T47D (cell line): Measurements from ENCODE around the gene MARK3.

Experiments used
- DNase-seq, 2 experiments: peaks; one replicate each; pipeline versions ENCODE4 v3.0.0 to v3.0.0-alpha.2; 2011 to 2012; ENCODE audit warnings: low read depth in 1 of 2, low spot score in 1 of 2
- JUND ChIP-seq: IDR thresholded peaks from 2 replicates; pipeline ENCODE4 v1.6.1; 2012; ENCODE audit warnings: low read depth
- in situ Hi-C: cut with HindIII; loops from 2 replicates; pipeline ENCODE4 v1.10.0; 2016; ENCODE audit warnings: low sequenced_read_pairs, low pct_unique_long_range_greater_than_20kb

MARK3 gene

GRCh38 chr14:103385152-103385928, at the start of gene MARK3:
MARK3 (plus strand) TSS chr14:103385415; CDS start chr14:103386030, 615 bp downstream.
- in situ Hi-C loops, result no loop called here
- TF ChIP-seq JUND, result no peak
- DNase-seq, result peak; percentile 97 to 98

- no peak for DNase-seq
- no peak for TF ChIP-seq JUND
- in situ Hi-C loops, result no loop called here
Measured at GRCh38 chr14:103336191-103336590, 49.0 kb upstream of the MARK3 start.

GRCh38 chr14:103337794-103338193, 47.4 kb upstream of the MARK3 start:
- in situ Hi-C loops, result no loop called here
- DNase-seq, result no peak
- TF ChIP-seq JUND, result no peak

DNA sequence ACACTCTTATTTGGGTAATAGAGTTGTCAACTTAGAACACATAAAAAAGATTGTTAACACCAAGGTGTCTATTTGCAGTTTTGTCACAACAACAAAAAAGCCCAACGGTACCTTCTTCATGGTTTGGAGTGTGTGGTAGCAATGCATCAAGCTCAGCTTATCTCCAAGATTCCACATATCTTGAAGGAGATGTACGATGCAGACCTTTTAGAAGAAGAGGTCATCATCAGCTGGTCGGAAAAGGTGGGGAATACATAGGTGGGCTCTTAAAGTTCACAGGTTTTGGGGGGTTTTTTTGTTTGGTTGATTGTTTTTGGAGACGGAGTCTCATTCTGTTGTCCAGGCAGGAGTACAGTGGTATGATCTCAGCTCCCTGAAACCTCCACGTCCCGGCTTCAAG, 45.7 kb upstream of the MARK3 start:
- no peak for TF ChIP-seq JUND
- in situ Hi-C loops, result no loop called here
- no peak for DNase-seq

DNA sequence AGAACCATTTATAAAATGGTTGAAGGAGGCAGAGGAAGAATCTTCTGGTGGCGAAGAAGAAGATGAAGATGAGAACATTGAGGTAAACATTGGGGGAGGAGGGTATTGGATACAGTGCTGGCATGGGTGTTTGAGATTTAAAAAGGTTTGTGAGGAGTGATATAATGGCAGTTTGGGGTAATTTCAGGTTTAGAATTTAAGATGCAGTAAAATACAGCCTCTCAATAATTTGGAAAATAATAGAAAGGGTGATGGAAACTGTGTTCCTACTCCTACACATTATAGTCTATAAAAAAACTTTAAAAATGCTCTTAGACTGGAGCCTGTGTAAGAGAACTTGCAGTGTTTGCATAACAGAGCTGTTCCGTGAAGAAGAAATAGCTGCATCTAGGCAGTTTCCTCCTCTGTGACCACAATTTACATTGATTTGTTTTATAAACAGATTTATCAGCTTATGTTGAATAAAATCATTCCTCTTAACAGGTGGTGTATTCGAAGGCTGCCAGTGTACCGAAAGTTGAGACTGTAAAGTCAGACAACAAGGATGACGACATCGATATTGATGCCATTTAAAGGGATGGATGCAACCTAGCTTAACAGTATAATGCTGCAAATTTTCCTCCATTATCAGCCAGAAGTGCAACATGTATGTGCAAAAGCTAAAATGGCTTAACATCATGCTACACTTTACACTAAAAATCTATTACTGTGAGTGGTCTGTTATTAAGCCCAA, 44.6 kb upstream of the MARK3 start:
- DNase-seq, result no peak

GRCh38 chr14:103341250-103342129, 43.7 kb upstream of the MARK3 start:
- DNase-seq, result no peak
- in situ Hi-C loops, result no loop called here
- TF ChIP-seq JUND, result no peak

More for the DNA sequence above, 44.6 kb upstream of the MARK3 start:
- TF ChIP-seq JUND, result no peak
- in situ Hi-C loops, result no loop called here

- in situ Hi-C loops, result no loop called here
- no peak for TF ChIP-seq JUND
- DNase-seq, result no peak
Measured at GRCh38 chr14:103343164-103343879, 41.9 kb upstream of the MARK3 start.

DNA sequence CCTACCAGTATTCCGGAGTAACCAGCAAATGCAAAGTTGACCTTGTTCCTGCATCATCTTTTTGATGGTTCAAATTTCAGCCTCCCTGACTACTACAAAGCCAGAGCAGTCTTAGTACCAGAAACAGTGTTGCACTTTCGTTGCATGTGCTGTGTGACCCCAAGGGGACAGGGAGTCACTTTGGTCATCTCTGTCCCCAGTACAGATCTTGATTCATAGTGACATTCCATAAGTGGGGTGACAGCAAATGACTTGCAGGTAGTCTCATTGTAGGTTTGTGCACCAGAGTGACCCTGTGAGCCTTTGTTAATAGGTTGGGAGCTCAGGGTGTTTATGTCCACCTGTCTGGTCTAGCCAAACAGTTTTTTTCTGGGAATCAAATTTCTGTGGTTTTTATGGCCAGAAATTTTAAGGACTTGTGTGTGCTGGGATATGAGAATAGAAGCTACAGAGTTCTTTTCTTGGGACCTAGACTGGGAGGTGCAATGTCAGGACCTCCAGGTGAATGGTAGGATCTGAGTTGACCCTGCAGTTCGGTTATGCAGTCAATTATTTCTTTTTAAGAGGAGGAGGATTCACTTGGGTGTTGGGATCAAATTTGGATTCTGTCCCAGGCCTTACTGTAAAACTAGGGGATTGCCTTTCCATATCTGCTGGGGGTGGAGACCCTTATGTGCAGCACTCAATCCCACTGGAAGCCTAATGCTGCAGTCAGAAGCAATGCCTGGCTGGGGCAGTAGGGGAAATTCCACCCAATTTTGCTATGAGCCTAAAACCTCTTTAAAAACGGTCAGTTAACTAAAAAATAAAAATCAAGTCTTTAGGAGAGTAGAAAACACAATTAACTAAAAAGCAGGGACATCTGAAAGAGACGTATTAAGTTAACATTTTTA, 41.1 kb upstream of the MARK3 start:
- in situ Hi-C loops, result no loop called here
- TF ChIP-seq JUND, result no peak

DNA sequence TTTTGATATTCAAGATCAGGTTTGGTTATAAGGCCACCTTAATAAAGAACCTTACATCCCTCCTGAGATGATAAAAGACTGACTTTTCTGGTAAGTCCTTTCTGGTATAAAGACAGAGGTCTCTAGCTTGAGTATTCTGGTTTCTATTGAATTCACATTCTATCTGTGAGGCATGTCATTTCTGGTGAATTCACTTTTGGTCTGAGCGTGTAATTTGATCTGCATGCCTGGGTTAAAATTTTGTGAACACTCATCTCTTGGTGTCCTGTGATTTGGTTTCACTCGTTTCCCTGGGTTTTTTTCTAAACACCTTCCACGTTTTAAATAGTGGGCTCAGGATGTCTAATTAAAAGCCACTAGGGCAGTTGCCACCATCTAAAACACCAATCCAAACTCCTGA, 38.9 kb upstream of the MARK3 start:
- no peak for DNase-seq
- TF ChIP-seq JUND, result no peak
- in situ Hi-C loops, result no loop called here

More for the DNA sequence above, 41.1 kb upstream of the MARK3 start:
- no peak for DNase-seq

GRCh38 chr14:103347091-103347815, 38.0 kb upstream of the MARK3 start:
- no peak for TF ChIP-seq JUND
- DNase-seq, result no peak
- in situ Hi-C loops, result no loop called here

GRCh38 chr14:103348154-103348553, 37.1 kb upstream of the MARK3 start:
- in situ Hi-C loops, result no loop called here
- no peak for TF ChIP-seq JUND
- DNase-seq, result no peak
